ENCODE measurements around the gene SLC15A1. TPM values are rescaled to one million over a fixed set of nuclear protein-coding genes. Genes with fewer than 3 reads are reported as not detected.

SLC15A1 gene
- polyA plus RNA-seq, 1 donor from 2014 or later: not detected

GRCh38 chr13:98717256-98717655 lies 35.2 kb downstream of the SLC15A1 start:
- TF ChIP-seq SMC3 (conservative IDR thresholded peaks at IDR 0.05; ENCODE audit: poor library complexity): no peak
- TF ChIP-seq RAD21 (conservative IDR thresholded peaks at IDR 0.05): no peak
- no peak for TF ChIP-seq POLR2AphosphoS5 (IDR thresholded peaks at IDR 0.05)
- TF ChIP-seq EZH2 (IDR thresholded peaks at IDR 0.05; ENCODE audit: borderline replicate concordance, insufficient read depth, low read length, poor library complexity, severe bottlenecking): no peak
- TF ChIP-seq EP300 (conservative IDR thresholded peaks at IDR 0.05; ENCODE audit: poor library complexity, severe bottlenecking): no peak
- TF ChIP-seq CTCF (IDR thresholded peaks at IDR 0.05; ENCODE audit: poor library complexity, severe bottlenecking): no peak
- no peak for TF ChIP-seq TAF1 (IDR thresholded peaks at IDR 0.05; ENCODE audit: low read depth)
- TF ChIP-seq MXI1 (conservative IDR thresholded peaks at IDR 0.05; ENCODE audit: poor library complexity, severe bottlenecking): no peak
- no peak for TF ChIP-seq REST (IDR thresholded peaks at IDR 0.05; ENCODE audit: borderline replicate concordance)
- Histone ChIP-seq H3K9me2 (ENCODE audit: insufficient read depth, low read length) (no peaks in the 10 kb centered on the region), H3K4me3 (ENCODE audit: low read length) (no peak overlapping the region), H3K9me3 (ENCODE audit: low read length) (no peaks in the 10 kb centered on the region), H3K27ac (ENCODE audit: low read length) (no peak overlapping the region), H3F3A (ENCODE audit: insufficient read depth, low read length, poor library complexity, severe bottlenecking) (no peaks in the 10 kb centered on the region), H3K79me2 (replicated peaks; ENCODE audit: insufficient read depth, low read length) (no peaks in the 10 kb centered on the region), H3K4me2 (ENCODE audit: low read length) (no peak overlapping the region), H3K9ac (ENCODE audit: low read length) (no peak overlapping the region), H4K20me1 (ENCODE audit: insufficient read depth) (no peaks in the 10 kb centered on the region), H3K27me3 (ENCODE audit: insufficient read depth, low read depth, low read length) (no peaks in the 10 kb centered on the region), H3K36me3 (ENCODE audit: insufficient read depth, low read length) (no peaks in the 10 kb centered on the region), H2AFZ (ENCODE audit: low read depth, low read length) (no peak overlapping the region)

GRCh38 chr13:98710521-98710920 lies 42.0 kb downstream of the SLC15A1 start:
- Histone ChIP-seq H3K9me3 (ENCODE audit: low read length) (no peaks in the 10 kb centered on the region), H3K79me2 (replicated peaks; ENCODE audit: insufficient read depth, low read length) (no peaks in the 10 kb centered on the region), H3K9me2 (ENCODE audit: insufficient read depth, low read length) (no peaks in the 10 kb centered on the region), H2AFZ (ENCODE audit: low read depth, low read length) (no peak overlapping the region), H3K27ac (ENCODE audit: low read length) (no peak overlapping the region), H4K20me1 (ENCODE audit: insufficient read depth) (no peaks in the 10 kb centered on the region), H3K36me3 (ENCODE audit: insufficient read depth, low read length) (no peaks in the 10 kb centered on the region), H3F3A (ENCODE audit: insufficient read depth, low read length, poor library complexity, severe bottlenecking) (no peaks in the 10 kb centered on the region), H3K4me3 (ENCODE audit: low read length) (no peak overlapping the region), H3K27me3 (ENCODE audit: insufficient read depth, low read depth, low read length) (no peaks in the 10 kb centered on the region), H3K4me2 (ENCODE audit: low read length) (no peak overlapping the region), H3K9ac (ENCODE audit: low read length) (no peak overlapping the region)
- no peak for TF ChIP-seq SMC3 (conservative IDR thresholded peaks at IDR 0.05; ENCODE audit: poor library complexity)
- TF ChIP-seq MXI1 (conservative IDR thresholded peaks at IDR 0.05; ENCODE audit: poor library complexity, severe bottlenecking): no peak
- TF ChIP-seq TAF1 (IDR thresholded peaks at IDR 0.05; ENCODE audit: low read depth): no peak
- no peak for TF ChIP-seq RAD21 (conservative IDR thresholded peaks at IDR 0.05)
- no peak for TF ChIP-seq EZH2 (IDR thresholded peaks at IDR 0.05; ENCODE audit: borderline replicate concordance, insufficient read depth, low read length, poor library complexity, severe bottlenecking)
- no peak for TF ChIP-seq EP300 (conservative IDR thresholded peaks at IDR 0.05; ENCODE audit: poor library complexity, severe bottlenecking)
- TF ChIP-seq CTCF (IDR thresholded peaks at IDR 0.05; ENCODE audit: poor library complexity, severe bottlenecking): no peak
- TF ChIP-seq POLR2AphosphoS5 (IDR thresholded peaks at IDR 0.05): no peak
- TF ChIP-seq REST (IDR thresholded peaks at IDR 0.05; ENCODE audit: borderline replicate concordance): no peak

Measured in neural cell (in vitro differentiated cells).